ENCODE results near the gene LRRC4B.

- TF ChIP-seq EZH2 (IDR thresholded peaks at IDR 0.05; ENCODE audit: insufficient read depth, low read length): no peak
- TF ChIP-seq CTCF (IDR thresholded peaks at IDR 0.05; ENCODE audit: insufficient read depth, low read depth, low read length): no peak
Measured at GRCh38 chr19:50516964-50517703, 51.1 kb downstream of the LRRC4B start.

Data from astrocyte (in vitro differentiated cells and primary cell).